Caco-2 (cell line): ENCODE data around the gene GMNN. TPM values are rescaled to one million over a fixed set of nuclear protein-coding genes. Genes with fewer than 3 reads are reported as not detected.
"Not testable (repeated sequence)": the region's sequence is repeated elsewhere in the genome, so short reads cannot be mapped to it uniquely, and the experiment has no call there.

Experiments
- BruUV-seq: library from RNA; stranded (reverse); fragments of 400-500 nt; replicated peaks from 2 replicates; lab custom pipeline; 2021; lab: Mats Ljungman, UMichigan
- CTCF ChIA-PET: fragments of 300-600 bp; sonication (Branson Sonifier 250); formaldehyde crosslinking; loops from one replicate; lab custom pipeline; 2022; ENCODE audit warnings: antibody characterized with exemption; lab: Charles Lee
- POLR2A ChIA-PET: fragments of 300-600 bp; sonication (Branson Sonifier 250); formaldehyde crosslinking; loops from one replicate; lab custom pipeline; 2022; ENCODE audit warnings: antibody characterized with exemption; lab: Charles Lee
- DNase-seq, 2 experiments: peaks; one replicate each; pipeline versions ENCODE4 v3.0.0 to v3.0.0-alpha.2; 2020 to 2022
- H3K27me3 ChIP-seq: replicated peaks from 2 replicates; pipeline ENCODE4 v1.6.0; 2011; ENCODE audit warnings: low read length; ENCODE audit not compliant: control insufficient read depth, insufficient read depth
- H3K36me3 ChIP-seq: 2 replicates; pipeline ENCODE4 v1.5.1; 2011; ENCODE audit warnings: low read length; ENCODE audit not compliant: control insufficient read depth, insufficient read depth
- H3K4me1 ChIP-seq: fragments of 250-450 bp; sonication (Bioruptor Pico); 2 replicates; pipeline ENCODE4 v1.5.1; 2020; ENCODE audit warnings: mild to moderate bottlenecking
- H3K4me3 ChIP-seq: 2 replicates; pipeline ENCODE4 v1.5.1; 2011; ENCODE audit warnings: low read depth, mild to moderate bottlenecking, control low read depth, low read length
- H3K9me3 ChIP-seq: fragments of 250-450 bp; sonication (Bioruptor Pico); 2 replicates; pipeline ENCODE4 v1.5.1; 2020; ENCODE audit warnings: mild to moderate bottlenecking, moderate library complexity
- H3K27ac Mint-ChIP-seq: one replicate; pipeline ENCODE4 v1.8.0; 2022; ENCODE audit warnings: mixed read lengths; ENCODE audit not compliant: unreplicated experiment
- H3K27me3 Mint-ChIP-seq: one replicate; pipeline ENCODE4 v1.8.0; 2022; ENCODE audit warnings: mixed read lengths; ENCODE audit not compliant: insufficient read depth, unreplicated experiment
- H3K36me3 Mint-ChIP-seq: one replicate; pipeline ENCODE4 v1.8.0; 2022; ENCODE audit warnings: mild to moderate bottlenecking, mixed read lengths; ENCODE audit not compliant: insufficient read depth, unreplicated experiment
- H3K4me1 Mint-ChIP-seq: one replicate; pipeline ENCODE4 v1.8.0; 2022; ENCODE audit warnings: low read depth, mixed read lengths; ENCODE audit not compliant: unreplicated experiment
- H3K4me3 Mint-ChIP-seq: one replicate; pipeline ENCODE4 v1.8.0; 2022; ENCODE audit warnings: mild to moderate bottlenecking, moderate library complexity, mixed read lengths; ENCODE audit not compliant: unreplicated experiment
- H3K9me3 Mint-ChIP-seq: one replicate; pipeline ENCODE4 v1.8.0; 2022; ENCODE audit warnings: mixed read lengths; ENCODE audit not compliant: unreplicated experiment
- intact Hi-C: fragments of 100-400 bp; cut with micrococcal nuclease; formaldehyde crosslinking; loops from one replicate; pipeline ENCODE4 v1.10.0; 2022; ENCODE audit not compliant: unreplicated experiment
- total RNA-seq: library from RNA; stranded (reverse); gene quantifications from 2 replicates; pipeline ENCODE4 v1.2.3, GENCODE V29; 2022
- TF ChIP-seq, protein P1 (sequence below), 2 experiments: fragments of 200-600 bp in 1 of 2; IDR thresholded peaks; 1 replicate in 1 of 2; 2 replicates in 1 of 2; pipeline versions ENCODE4 v1.5.1 to v1.8.0; 2011 to 2022; ENCODE audit warnings: antibody characterized with exemption in 1 of 2, control low read depth in 1 of 2, inconsistent platforms in 1 of 2, low read depth in 1 of 2, low read length in 1 of 2, mild to moderate bottlenecking in 1 of 2, moderate library complexity in 1 of 2; ENCODE audit not compliant: insufficient read depth in 1 of 2, severe bottlenecking in 1 of 2, unreplicated experiment in 1 of 2

The GMNN gene
- total RNA-seq, 1 experiment from 2014 or later, result 66.5 TPM

DNA sequence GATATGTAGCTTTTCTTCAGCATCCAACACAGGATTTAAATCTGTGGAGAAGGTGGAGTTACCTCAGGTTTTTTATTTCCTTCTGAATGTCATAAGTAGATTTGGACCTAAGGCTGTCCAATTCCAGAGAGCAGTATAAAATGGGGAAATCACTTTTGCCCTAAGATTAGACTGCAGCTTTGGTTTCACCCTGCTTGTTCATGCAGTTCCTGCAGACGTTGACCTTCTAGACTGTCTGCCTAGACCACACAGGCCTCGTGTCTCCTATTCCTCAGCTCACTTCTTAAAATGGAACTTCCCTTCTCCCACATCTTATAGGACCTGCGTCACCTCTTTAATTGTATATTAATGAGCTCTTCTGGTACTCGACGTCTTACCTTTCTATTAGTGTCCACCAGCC lies 29.8 kb upstream of the GMNN start:
- H3K27me3 Mint-ChIP-seq, result no peaks in the 10 kb centered on the region
- POLR2A ChIA-PET, result no interaction called here
- no peaks in the 10 kb centered on the region for H3K9me3 ChIP-seq
- H3K9me3 Mint-ChIP-seq, result peaks cover 18% of the 10 kb centered on the region
- CTCF ChIA-PET, result no interaction called here
- no peak for DNase-seq
- intact Hi-C loops, result no loop called here
- no peaks in the 10 kb centered on the region for H3K36me3 Mint-ChIP-seq
- TF ChIP-seq, protein P1, sequence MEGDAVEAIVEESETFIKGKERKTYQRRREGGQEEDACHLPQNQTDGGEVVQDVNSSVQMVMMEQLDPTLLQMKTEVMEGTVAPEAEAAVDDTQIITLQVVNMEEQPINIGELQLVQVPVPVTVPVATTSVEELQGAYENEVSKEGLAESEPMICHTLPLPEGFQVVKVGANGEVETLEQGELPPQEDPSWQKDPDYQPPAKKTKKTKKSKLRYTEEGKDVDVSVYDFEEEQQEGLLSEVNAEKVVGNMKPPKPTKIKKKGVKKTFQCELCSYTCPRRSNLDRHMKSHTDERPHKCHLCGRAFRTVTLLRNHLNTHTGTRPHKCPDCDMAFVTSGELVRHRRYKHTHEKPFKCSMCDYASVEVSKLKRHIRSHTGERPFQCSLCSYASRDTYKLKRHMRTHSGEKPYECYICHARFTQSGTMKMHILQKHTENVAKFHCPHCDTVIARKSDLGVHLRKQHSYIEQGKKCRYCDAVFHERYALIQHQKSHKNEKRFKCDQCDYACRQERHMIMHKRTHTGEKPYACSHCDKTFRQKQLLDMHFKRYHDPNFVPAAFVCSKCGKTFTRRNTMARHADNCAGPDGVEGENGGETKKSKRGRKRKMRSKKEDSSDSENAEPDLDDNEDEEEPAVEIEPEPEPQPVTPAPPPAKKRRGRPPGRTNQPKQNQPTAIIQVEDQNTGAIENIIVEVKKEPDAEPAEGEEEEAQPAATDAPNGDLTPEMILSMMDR (IDR thresholded peaks at IDR 0.05; ENCODE audit: insufficient read depth in 1 of 2, low read depth in 1 of 2, low read length in 1 of 2, severe bottlenecking in 1 of 2, unreplicated experiment in 1 of 2), result no peak
- H3K4me1 ChIP-seq, result no peaks in the 10 kb centered on the region
- no peak overlapping the region for H3K27ac Mint-ChIP-seq
- H3K4me3 ChIP-seq, result no peak overlapping the region
- no peak overlapping the region for H3K4me3 Mint-ChIP-seq
- H3K4me1 Mint-ChIP-seq, result no peaks in the 10 kb centered on the region
- no TSS peak for BruUV-seq
- no peaks in the 10 kb centered on the region for H3K36me3 ChIP-seq
- H3K27me3 ChIP-seq, result no peaks in the 10 kb centered on the region

DNA sequence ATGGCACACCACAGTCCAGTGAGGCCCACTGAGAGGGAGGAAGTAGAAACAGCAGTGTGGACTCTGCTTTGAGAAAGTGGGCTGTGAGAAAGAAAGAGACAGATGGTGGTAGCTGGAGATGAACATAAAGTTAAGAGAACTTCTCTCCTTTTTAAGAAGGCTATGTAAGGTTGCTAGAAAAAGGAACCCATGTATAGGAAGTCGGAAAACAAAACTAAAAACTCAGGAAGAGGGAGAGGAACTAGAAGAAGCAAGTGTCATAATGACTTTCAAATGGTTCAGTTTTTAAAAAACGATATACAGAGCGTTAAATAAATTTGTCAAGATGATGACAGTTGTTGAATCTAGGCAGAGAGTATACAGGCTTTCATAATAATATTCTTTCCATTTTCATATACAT lies 25.4 kb upstream of the GMNN start:
- Histone ChIP-seq H3K9me3 (no peaks in the 10 kb centered on the region), H3K27me3 (no peaks in the 10 kb centered on the region), H3K4me1 (peaks cover 9% of the 10 kb centered on the region; the same call in 1 of the 2 replicates), H3K4me3 (no peak overlapping the region), H3K36me3 (no peaks in the 10 kb centered on the region)
- POLR2A ChIA-PET, result interaction anchor here (0.5 kb wide), 1 partner anchor 198 kb away, joined by 5 read pairs; no protein-coding TSS in a partner anchor
- Mint-ChIP-seq H3K36me3 (no peaks in the 10 kb centered on the region), H3K9me3 (peaks cover 9% of the 10 kb centered on the region), H3K27me3 (no peaks in the 10 kb centered on the region), H3K27ac (no peak overlapping the region), H3K4me1 (no peaks in the 10 kb centered on the region), H3K4me3 (no peak overlapping the region)
- no peak for DNase-seq
- CTCF ChIA-PET, result no interaction called here
- BruUV-seq, result no TSS peak
- TF ChIP-seq, protein P1 (IDR thresholded peaks at IDR 0.05; ENCODE audit: insufficient read depth in 1 of 2, low read depth in 1 of 2, low read length in 1 of 2, severe bottlenecking in 1 of 2, unreplicated experiment in 1 of 2), result no peak
- intact Hi-C loops, result no loop called here

DNA sequence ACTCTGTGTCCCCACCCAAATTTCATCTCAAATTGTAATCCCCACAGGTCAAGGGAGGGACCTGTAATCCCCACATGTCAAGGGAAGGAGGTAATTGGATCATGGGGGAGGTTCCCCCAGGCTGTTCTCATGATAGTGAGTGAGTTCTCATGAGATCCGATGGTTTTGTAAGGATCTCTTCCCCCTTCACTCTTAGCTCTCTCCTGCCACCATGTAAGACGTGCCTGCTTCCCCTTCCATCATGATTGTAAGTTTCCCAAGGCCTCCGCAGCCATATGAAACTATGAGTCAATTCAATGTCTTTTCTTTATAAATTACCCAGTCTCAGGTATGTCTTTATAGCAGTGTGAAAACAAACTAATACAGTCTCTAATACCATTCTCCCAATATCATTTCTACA lies 23.9 kb upstream of the GMNN start:
- H3K9me3 Mint-ChIP-seq, H3K4me3 ChIP-seq, H3K36me3 ChIP-seq, H3K9me3 ChIP-seq, H3K27me3 Mint-ChIP-seq, H3K36me3 Mint-ChIP-seq, H3K27me3 ChIP-seq, BruUV-seq, CTCF ChIA-PET, POLR2A ChIA-PET, H3K27ac Mint-ChIP-seq, H3K4me1 Mint-ChIP-seq, intact Hi-C loops, H3K4me3 Mint-ChIP-seq, DNase-seq: not testable (repeated sequence)
- H3K4me1 ChIP-seq, result peaks cover 13% of the 10 kb centered on the region; the same call in 1 of the 2 replicates
